SIG-M5 (cell line): Measurements from ENCODE around the gene DET1.
"Not testable (repeated sequence)": the region's sequence is repeated elsewhere in the genome, so short reads cannot be mapped to it uniquely, and the experiment has no call there.

Source experiments
- DNase-seq: peaks from one replicate; lab custom pipeline; 2025; lab: John Stamatoyannopoulos, UW

DET1 gene

DNA sequence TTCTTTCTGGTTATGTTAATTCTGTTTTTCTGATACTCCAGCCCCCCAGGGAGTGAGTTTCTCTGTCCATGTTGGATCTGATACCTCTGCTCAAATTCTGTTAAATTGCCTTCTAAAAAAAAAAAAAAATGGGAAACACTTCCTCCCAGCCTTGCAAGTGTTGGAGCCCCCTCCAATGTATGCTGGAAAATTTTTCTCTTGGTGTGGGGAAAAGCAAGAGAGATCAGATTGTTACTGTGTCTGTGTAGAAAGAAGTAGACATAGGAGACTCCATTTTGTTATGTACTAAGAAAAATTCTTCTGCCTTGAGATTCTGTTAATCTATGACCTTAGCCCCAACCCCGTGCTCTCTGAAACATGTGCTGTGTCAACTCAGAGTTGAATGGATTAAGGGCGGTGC is 6.1 kb downstream of the DET1 start:
- not testable (repeated sequence) for DNase-seq

DNA sequence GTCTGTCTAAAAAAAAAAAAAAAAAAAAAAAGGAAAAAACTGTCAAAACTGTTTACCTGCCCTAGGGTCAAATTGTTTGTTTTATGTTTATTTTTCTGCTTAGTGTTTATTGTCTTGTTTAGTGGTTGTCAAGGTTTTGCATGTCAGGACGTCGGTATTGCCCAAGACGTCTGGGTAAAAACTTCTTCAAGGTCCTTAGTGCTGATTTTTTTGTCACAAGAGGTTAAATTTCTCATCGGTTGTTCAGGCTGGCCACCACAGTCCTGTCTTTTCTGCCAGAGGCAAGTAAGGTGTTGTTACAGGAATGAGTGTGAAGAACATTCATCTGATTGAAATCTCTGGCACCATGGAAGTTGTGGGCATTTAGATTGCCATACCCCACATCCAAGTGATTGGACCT is 7.0 kb downstream of the DET1 start:
- no peak for DNase-seq

DNA sequence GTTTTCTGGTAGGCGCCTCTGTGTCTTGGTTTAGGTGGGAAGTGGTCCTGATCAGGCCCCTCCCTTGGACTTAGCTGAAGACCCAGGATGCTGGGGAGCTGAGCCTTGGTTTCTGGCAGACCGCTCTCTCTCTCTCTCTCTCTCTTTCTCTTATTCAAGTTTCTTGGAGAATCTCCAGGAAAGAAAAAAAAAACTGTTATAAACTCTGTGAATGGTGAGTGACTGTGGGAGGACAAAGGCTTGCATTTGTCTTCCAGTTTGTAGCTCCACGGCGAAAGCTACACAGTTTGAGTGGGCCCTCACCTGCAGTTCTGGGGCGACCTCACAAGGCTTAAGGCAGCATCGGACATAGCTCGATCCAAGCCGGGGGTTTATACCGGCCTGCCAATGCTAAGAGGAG is 7.5 kb downstream of the DET1 start:
- no peak for DNase-seq

- DNase-seq = no peak
Measured at GRCh38 chr15:88537591-88538317, 8.7 kb downstream of the DET1 start.

DNA sequence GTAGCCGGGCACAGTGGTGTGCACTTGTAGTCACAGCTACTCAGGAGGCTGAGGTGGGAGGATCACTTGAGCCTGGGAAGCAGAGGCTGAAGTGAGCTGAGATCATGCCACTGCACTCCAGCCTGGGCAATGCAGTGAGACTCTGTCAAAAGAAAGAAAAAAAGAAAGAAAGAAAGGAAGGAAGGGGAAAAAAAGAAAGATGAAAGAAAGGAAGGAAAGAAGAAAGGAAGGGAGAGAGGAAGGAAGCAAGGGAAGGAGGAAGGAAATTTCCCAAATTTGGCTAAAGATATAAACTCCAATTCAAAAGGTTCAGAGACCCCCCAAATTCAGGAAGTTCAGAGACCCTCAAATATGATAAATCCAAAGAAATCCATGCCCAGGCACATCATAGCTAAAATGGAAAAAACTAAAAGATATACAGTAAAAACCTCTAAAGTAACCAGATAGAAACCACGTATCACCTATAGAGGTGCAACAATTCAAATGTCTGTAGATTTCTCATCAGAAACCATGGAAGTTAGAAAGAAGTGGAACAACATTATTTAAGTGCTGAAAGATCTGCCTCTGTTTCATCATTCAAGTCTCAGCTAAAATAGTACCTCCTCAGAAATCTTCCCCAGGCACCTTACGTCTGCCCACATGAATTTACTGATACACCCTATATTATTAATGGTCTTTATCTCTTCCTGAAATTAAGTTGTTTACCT is 10.7 kb downstream of the DET1 start:
- DNase-seq = no peak

DNA sequence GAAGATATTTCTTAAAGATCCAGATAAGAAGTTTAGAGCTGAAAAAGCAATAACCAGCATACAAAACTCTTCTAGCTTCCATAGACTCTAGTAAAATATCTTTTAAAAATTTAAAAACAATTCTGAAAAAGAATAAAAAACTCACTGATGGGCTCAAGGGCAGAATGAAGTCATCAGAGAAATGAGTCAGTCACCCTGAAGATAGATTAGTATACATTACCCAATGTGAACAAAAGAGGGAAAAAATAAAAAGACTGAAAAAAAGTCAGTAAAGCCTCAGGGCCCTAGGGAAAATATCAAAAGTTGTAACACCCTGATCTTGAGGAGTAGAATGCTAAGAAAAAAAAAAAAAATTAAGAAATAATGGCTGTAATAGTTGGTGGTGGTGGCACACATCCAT is 11.4 kb downstream of the DET1 start:
- no peak for DNase-seq

GRCh38 chr15:88533376-88533775 is 13.1 kb downstream of the DET1 start:
- DNase-seq = no peak

DNA sequence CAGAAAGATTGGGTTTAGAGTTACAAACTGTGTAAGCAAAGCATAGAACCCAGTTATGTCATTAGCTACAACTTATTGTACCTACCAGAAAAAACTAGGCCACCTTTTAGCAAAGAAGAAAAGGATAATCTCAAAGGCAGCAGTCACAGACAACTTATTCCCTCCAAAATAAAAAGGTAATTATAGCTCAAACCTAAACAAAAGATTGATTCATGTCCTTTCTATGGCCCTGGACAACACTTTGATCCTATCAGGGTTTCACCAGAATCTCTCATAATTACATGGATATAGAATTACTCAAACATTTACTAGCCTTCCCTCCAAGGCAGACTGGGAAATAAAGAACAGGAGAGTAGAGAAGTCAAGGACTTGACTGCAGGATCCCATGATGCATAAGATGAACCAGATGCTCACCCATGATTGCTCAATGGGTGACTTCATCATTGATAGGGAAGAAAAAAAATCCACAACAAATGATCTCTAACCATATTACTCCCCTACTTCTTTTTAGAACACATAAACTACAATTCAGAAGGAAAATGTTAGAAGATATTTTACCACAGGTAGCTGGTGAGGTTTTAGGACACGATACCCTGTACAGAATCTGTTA is 17.4 kb downstream of the DET1 start:
- no peak for DNase-seq

GRCh38 chr15:88526247-88526879 is 20.1 kb downstream of the DET1 start:
- DNase-seq = no peak

- no peak for DNase-seq
Measured at GRCh38 chr15:88525418-88525817, 21.1 kb downstream of the DET1 start.

DNA sequence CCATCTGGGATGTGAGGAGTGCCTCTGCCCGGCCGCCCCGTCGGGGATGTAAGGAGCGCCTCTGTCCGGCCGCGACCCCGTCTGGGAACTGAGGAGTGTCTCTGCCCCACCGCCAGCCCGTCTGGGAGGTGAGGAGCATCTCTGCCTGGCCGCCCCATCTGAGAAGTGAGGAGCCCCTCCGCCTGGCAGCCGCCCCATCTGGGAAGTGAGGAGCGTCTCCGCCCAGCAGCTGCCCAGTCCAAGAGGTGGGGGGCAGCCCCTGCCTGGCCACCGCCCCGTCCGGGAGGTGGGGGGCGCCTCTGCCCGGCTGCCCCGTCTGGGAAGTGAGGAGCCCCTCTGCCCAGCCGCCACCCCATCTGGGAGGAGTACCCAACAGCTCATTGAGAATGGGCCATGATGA is 22.4 kb downstream of the DET1 start:
- DNase-seq = not testable (repeated sequence)

- DNase-seq = no peak
Measured at GRCh38 chr15:88518903-88519302, 27.6 kb downstream of the DET1 start.

GRCh38 chr15:88513195-88513594 is 33.3 kb downstream of the DET1 start:
- DNase-seq = no peak

DNA sequence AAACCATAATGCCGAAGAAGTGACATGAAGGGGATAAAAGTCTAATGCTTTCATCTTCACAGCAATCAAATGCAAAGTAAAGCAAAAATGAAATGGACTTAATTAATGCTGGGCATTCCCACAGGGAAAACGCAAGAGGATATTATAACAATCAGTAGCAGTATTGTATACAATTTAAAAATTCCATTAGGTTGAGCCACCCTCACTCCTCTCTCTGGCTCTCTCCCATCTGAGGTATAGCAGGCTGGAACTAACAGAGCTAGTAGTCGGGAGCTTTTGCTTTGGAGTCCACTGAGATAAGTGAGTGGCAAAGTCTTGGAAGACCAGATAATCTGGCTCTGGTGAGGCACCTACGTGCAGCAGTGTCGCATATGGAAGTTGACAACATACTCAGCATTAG is 33.9 kb downstream of the DET1 start:
- no peak for DNase-seq

GRCh38 chr15:88512078-88512477 is 34.4 kb downstream of the DET1 start:
- DNase-seq = no peak

GRCh38 chr15:88511161-88511560 is 35.3 kb downstream of the DET1 start:
- DNase-seq = no peak

- no peak for DNase-seq
Measured at GRCh38 chr15:88509964-88510363, 36.5 kb downstream of the DET1 start.

DNA sequence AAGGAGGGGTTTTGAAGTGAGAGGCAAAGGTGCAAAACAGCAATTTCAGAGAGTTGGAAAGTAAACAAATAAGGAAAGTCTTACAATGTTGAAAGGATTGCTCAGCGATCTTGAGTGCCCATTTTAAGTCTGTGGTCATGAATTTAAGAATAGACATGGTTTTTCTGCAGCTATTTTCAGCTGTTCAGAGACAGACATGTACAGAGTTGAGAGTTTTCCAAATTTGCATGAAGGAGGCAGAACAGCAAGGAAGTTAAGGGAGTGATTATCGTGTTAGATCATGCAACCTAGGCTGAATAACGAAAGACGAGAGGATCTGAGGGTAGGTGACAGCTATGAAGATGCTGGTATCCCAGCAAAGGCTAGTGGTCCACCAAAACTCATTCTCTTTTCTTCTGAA is 37.2 kb downstream of the DET1 start:
- no peak for DNase-seq

DNA sequence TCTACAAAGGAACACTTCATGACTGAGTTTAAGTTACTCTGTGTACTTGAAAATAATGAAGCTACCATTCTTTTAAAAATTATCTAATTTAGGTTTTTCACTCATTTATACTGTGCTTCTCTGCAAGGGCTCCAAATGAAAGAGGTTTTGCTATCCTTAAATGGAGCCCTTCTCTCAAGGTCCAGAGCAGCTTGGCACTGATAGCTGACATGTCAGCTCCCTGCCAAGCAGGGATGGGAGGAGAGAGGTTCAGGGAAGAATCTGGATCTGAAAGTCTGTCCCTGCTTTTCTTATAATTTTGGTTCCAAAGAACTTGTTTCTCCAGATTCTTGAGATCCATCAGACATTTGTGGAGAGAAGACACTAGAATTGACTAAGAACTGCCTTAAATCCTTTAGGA is 39.9 kb downstream of the DET1 start:
- DNase-seq = no peak

DNA sequence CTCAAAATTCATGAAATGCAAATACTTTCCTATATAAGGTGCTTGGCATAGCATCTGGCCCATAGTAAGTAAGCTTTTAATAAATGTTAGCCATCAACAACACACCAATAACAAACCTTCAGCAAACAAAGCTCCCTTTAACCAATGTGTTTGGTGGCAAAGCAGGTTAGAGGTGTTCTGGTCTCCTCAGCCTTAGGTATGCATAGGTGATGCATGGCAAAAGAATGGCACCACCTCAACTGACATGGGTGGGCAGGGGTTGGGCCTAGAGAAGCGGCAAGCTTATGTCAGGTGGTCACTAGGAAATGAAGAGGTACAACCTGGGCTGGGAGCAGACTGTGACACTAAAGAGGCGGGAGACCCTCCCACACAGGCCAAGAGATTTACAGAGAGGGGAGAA is 40.8 kb downstream of the DET1 start:
- DNase-seq = no peak

DNA sequence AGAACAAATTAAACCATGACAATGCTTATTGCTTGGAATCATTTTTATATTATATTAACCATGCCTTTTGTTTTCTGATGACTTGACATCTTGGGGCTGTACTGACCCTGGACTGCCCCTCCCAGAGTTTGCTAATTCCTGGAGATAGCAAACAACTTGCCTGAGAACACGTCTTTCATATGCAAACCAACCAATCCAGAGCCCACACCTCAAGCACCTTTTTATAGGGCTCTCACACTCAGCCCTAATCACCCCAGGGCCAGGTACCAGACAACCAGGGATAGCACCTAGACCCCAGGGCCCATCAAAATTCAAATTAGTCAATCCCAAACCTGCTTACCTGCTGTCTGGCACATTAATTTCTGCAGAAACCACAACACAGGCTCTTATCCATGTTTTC is 42.0 kb downstream of the DET1 start:
- no peak for DNase-seq

DNA sequence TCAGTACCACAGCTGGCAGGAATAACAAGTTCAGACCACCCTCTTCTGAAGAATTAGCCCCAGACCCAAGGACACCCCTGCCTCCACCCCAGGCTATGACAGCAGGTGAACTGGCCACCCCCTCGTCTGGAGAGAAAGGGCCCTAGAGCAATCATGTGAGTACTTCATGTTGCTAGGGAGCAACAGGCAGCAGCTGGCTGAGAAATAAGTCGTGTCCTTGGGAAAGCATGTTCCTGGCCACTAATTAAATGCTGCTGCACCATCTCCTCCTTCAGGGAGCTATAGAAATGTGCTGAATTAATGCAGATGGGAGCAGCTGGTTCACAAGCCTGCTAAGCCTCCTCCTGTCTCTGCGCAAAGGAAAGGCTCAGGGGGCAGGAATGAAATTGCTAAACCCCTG is 47.5 kb downstream of the DET1 start:
- no peak for DNase-seq
